ENCODE results near the gene PPM1L. TPM values are rescaled to one million over a fixed set of nuclear protein-coding genes. Genes with fewer than 3 reads are reported as not detected.
A peak's percentile ranks its signal among the peaks of the same experiment; 100 is the strongest.

The PPM1L gene
- total RNA-seq, 1 donor from 2014 or later: 13.5 TPM

DNA sequence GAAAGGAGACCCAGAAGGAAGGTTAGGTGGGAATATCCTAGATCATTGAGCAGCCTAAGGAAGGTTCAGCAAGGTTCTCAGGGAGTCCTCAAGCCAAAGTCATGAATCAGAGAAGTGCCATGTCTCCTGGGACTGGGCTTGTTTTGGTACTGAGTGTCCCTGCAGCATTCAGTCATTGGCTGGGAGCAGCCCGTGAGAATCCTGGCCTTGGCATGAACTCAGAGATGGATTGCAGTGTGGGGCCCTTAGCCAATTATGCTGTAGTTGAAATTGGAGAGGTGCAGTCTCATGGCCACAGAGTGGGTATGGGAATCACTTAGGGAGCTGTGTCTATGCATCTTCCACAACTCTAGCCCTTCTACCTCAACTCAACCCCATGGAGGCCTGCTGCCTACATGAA lies 17.0 kb upstream of the PPM1L start:
- no peaks in the 10 kb centered on the region for H3K27me3 ChIP-seq
- intact Hi-C loops (cut with DNase I): no loop called here
- H3K9me3 ChIP-seq: no peaks in the 10 kb centered on the region
- TF ChIP-seq, protein P1, sequence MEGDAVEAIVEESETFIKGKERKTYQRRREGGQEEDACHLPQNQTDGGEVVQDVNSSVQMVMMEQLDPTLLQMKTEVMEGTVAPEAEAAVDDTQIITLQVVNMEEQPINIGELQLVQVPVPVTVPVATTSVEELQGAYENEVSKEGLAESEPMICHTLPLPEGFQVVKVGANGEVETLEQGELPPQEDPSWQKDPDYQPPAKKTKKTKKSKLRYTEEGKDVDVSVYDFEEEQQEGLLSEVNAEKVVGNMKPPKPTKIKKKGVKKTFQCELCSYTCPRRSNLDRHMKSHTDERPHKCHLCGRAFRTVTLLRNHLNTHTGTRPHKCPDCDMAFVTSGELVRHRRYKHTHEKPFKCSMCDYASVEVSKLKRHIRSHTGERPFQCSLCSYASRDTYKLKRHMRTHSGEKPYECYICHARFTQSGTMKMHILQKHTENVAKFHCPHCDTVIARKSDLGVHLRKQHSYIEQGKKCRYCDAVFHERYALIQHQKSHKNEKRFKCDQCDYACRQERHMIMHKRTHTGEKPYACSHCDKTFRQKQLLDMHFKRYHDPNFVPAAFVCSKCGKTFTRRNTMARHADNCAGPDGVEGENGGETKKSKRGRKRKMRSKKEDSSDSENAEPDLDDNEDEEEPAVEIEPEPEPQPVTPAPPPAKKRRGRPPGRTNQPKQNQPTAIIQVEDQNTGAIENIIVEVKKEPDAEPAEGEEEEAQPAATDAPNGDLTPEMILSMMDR (IDR thresholded peaks at IDR 0.05): no peak
- ATAC-seq (no peak), DNase-seq (no peak)
- no peaks in the 10 kb centered on the region for H3K36me3 ChIP-seq
- no peak overlapping the region for H3K27ac ChIP-seq
- H3K4me1 ChIP-seq: no peaks in the 10 kb centered on the region
- H3K4me3 ChIP-seq: no peak overlapping the region

DNA sequence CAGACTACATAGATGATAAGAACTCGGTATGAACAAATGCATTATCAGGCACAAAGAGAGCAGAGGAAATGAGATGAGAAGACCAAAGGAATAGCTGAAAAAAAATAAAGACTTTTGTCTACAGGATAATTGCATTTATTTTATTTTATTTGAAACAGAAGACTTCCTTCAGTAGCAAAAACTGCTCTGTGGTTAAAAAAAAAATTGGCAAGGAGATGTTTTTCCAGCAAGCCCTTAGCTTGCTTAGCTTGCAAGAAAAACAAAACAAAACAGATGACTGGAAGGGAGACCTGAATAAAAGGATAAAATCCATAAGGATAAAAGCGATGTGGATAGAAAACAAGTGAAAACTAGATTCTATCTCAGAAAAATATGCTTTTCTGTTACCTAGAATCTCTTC lies 9.1 kb upstream of the PPM1L start:
- H3K36me3 ChIP-seq: no peaks in the 10 kb centered on the region
- no peak overlapping the region for H3K4me3 ChIP-seq
- H3K27me3 ChIP-seq: no peaks in the 10 kb centered on the region
- ATAC-seq: no peak
- no peak overlapping the region for H3K27ac ChIP-seq
- H3K9me3 ChIP-seq: no peaks in the 10 kb centered on the region
- H3K4me1 ChIP-seq: peaks cover 5% of the 10 kb centered on the region
- intact Hi-C loops (cut with DNase I): no loop called here
- TF ChIP-seq, protein P1 (IDR thresholded peaks at IDR 0.05): no peak
- no peak for DNase-seq

DNA sequence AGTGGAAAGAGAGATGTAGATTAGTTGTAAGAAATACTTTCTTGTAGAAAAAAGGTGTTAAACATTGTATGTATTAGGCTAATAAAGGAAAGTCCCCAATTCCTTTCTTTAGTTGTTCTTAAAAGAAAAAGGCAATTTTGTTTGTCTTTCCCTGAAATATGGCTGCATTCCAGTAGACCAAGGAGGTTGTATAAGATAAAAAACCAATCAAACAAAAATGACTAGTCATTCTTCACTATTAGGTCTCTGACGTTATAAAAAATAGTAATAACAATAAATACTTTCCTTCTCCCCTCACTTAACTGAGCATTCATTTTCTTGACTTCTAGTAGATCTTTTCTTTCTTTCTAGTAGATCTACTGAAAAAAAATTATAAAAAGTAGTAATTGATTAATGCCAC lies 8.6 kb upstream of the PPM1L start:
- H3K4me1 ChIP-seq: peaks cover 5% of the 10 kb centered on the region
- no peak overlapping the region for H3K4me3 ChIP-seq
- ATAC-seq (no peak), DNase-seq (no peak)
- intact Hi-C loops (cut with DNase I): no loop called here
- no peaks in the 10 kb centered on the region for H3K36me3 ChIP-seq
- H3K27ac ChIP-seq: no peak overlapping the region
- H3K27me3 ChIP-seq: no peaks in the 10 kb centered on the region
- TF ChIP-seq, protein P1 (IDR thresholded peaks at IDR 0.05): no peak
- H3K9me3 ChIP-seq: no peaks in the 10 kb centered on the region

DNA sequence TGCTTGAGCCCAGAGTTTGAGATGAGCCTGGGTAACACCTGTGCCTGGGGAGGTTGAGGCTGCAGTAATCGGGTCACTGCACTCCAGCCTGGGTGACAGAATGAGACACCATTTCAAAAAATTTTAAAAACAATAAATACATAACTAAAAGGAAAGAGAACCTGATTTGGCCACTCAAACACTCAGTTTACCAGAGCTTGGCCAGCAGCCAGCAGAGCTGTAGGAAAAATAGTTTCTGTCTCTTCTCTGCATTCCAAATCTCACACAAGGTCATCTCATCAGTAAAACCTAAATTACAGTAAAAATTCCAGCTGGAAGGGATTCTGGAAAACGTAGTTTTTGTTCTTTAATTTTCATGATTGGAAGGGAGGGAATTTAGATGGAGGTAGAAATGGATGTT lies 7.8 kb upstream of the PPM1L start:
- TF ChIP-seq, protein P1 (IDR thresholded peaks at IDR 0.05): no peak
- no peak overlapping the region for H3K27ac ChIP-seq
- H3K27me3 ChIP-seq: no peaks in the 10 kb centered on the region
- H3K9me3 ChIP-seq: no peaks in the 10 kb centered on the region
- H3K4me1 ChIP-seq: peaks cover 5% of the 10 kb centered on the region
- DNase-seq (no peak), ATAC-seq (no peak)
- H3K4me3 ChIP-seq: no peak overlapping the region
- H3K36me3 ChIP-seq: no peaks in the 10 kb centered on the region
- intact Hi-C loops (cut with DNase I): no loop called here

DNA sequence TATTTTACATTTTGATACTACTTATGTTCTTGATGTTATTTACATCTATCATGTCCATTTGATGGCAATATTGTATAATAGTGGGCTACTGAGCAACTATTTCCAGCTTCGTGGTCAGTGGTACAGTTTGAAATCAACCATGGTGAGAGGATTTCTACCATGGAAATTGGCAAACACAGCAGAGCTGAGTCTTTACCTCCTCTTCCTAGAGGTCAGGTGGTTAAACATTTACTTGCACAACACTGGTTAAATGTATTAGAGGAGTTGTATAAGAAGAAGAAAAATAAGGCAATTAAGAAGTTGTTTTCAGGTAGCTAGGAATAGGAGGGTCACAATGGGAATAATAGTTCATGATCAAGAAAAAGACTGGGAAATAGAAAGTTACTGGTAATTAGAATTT lies 7.2 kb upstream of the PPM1L start:
- H3K4me3 ChIP-seq: no peak overlapping the region
- ATAC-seq (no peak), DNase-seq (no peak)
- no peaks in the 10 kb centered on the region for H3K27me3 ChIP-seq
- no peaks in the 10 kb centered on the region for H3K9me3 ChIP-seq
- H3K36me3 ChIP-seq: no peaks in the 10 kb centered on the region
- TF ChIP-seq, protein P1 (IDR thresholded peaks at IDR 0.05): no peak
- peaks cover 9% of the 10 kb centered on the region for H3K4me1 ChIP-seq
- intact Hi-C loops (cut with DNase I): no loop called here
- no peak overlapping the region for H3K27ac ChIP-seq

DNA sequence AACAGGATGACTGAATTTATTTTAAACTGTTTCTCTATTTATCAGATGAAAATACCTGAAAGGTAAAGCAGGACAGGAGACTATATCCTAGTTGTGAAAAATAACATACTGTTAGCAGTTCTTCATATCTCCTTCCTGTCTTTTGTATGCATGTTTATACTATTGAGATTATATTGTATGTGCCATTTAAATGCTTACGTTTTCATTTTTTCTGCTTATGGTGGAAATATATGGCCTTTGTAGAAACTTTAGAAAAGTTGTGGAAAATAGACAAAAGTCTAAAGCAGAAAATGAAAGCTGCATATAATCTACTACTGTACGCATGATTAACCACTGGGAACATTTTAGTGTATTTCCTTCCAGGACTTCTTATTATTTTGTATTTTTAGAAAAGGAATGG lies 2.1 kb upstream of the PPM1L start:
- intact Hi-C loops (cut with DNase I): no loop called here
- Histone ChIP-seq H3K27me3 (no peaks in the 10 kb centered on the region), H3K9me3 (no peaks in the 10 kb centered on the region), H3K4me3 (peak overlapping the region; percentile 83), H3K36me3 (no peaks in the 10 kb centered on the region), H3K4me1 (peaks cover 16% of the 10 kb centered on the region), H3K27ac (peak overlapping the region; percentile 94)
- DNase-seq: no peak
- TF ChIP-seq, protein P1 (IDR thresholded peaks at IDR 0.05): no peak
- ATAC-seq: no peak

Measured in upper lobe of right lung (tissue), 1 donor.